Stimulated activated CD4-positive, alpha-beta T cell treated with anti-CD3 and anti-CD28 coated beads, Interleukin-4, amount 100 ng/mL, for 24 hours (primary cell): ENCODE results near the gene CLDN18.
A peak's percentile ranks its signal among the peaks of the same experiment; 100 is the strongest.

Experiments used
- DNase-seq: peaks from one replicate; pipeline ENCODE4 v3.0.0-alpha.2; 2020

CLDN18 gene

GRCh38 chr3:138009476-138010272, at the start of gene CLDN18:
CLDN18 (plus strand) TSS chr3:138010165; CDS start chr3:138010226, 61 bp downstream.
- no peak for DNase-seq

GRCh38 chr3:137962251-137962650, 47.7 kb upstream of the CLDN18 start:
- no peak for DNase-seq

GRCh38 chr3:137963463-137963862, 46.5 kb upstream of the CLDN18 start:
- no peak for DNase-seq

GRCh38 chr3:137970914-137971831, 38.8 kb upstream of the CLDN18 start:
- peak; percentile 52 for DNase-seq

GRCh38 chr3:137972396-137972795, 37.6 kb upstream of the CLDN18 start:
- DNase-seq = no peak

- no peak for DNase-seq
These were observed 31.6 kb upstream of the CLDN18 start for GRCh38 chr3:137978328-137978727.

- DNase-seq = no peak
These were observed 22.2 kb upstream of the CLDN18 start for GRCh38 chr3:137987723-137988122.

GRCh38 chr3:137988152-137988551, 21.8 kb upstream of the CLDN18 start:
- DNase-seq = peak; percentile 5

- DNase-seq = no peak
These were observed 21.0 kb upstream of the CLDN18 start for GRCh38 chr3:137988982-137989381.

GRCh38 chr3:137990427-137990826, 19.5 kb upstream of the CLDN18 start:
- no peak for DNase-seq

GRCh38 chr3:137992592-137992991, 17.4 kb upstream of the CLDN18 start:
- DNase-seq = no peak

GRCh38 chr3:137998121-137999042, 11.6 kb upstream of the CLDN18 start:
- no peak for DNase-seq

- DNase-seq = no peak
These were observed 6.9 kb upstream of the CLDN18 start for GRCh38 chr3:138003069-138003468.

GRCh38 chr3:138005627-138006026, 4.3 kb upstream of the CLDN18 start:
- no peak for DNase-seq

GRCh38 chr3:138007898-138008297, 2.1 kb upstream of the CLDN18 start:
- no peak for DNase-seq

- DNase-seq = no peak
These were observed 267 bp downstream of the CLDN18 start for GRCh38 chr3:138010273-138010590.

- no peak for DNase-seq
These were observed 1.8 kb downstream of the CLDN18 start for GRCh38 chr3:138011722-138012121.

- no peak for DNase-seq
These were observed 2.6 kb downstream of the CLDN18 start for GRCh38 chr3:138012526-138012925.

- DNase-seq = no peak
These were observed 6.1 kb downstream of the CLDN18 start for GRCh38 chr3:138016065-138016464.

GRCh38 chr3:138019281-138020069, 9.5 kb downstream of the CLDN18 start:
- DNase-seq = no peak

- DNase-seq = no peak
These were observed 13.8 kb downstream of the CLDN18 start for GRCh38 chr3:138023754-138024153.

- no peak for DNase-seq
These were observed 15.6 kb downstream of the CLDN18 start for GRCh38 chr3:138025553-138025952.
